HK-2 (cell line): ENCODE data around the gene LAGE3.

ENCODE experiments used
- DNase-seq: peaks from one replicate; pipeline ENCODE4 v3.0.0-alpha.2; 2018; ENCODE audit not compliant: unreplicated experiment

Gene LAGE3

GRCh38 chrX:154458116-154458953, 20.7 kb downstream of the LAGE3 start, which contains the start of gene PLXNA3:
TSS of gene PLXNA3 (plus strand) at chrX:154458281. CDS start at chrX:154460184, 1,903 bp downstream.
- peak; percentile 57 for DNase-seq

GRCh38 chrX:154457491-154458115, 21.5 kb downstream of the LAGE3 start:
- DNase-seq, result peak; percentile 44

DNA sequence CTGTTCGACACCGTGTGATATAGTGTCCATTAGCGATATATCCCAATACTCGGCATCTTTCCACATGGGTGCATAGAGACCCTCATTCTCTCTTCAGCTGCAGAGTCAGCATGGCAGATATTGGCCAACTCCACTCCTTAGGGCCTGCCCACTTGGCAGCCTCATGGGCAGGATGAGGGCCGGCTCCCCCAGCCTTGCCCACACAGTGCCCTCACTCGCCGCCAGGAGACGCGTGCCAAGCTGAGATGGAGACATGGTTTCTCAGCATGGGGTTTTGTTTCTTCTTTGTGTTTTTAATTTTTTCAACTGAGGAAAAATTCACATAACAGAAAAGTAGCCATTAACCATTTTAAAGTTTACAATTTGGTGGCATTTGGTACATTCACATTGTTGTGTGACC, 26.3 kb downstream of the LAGE3 start:
- DNase-seq, result no peak

GRCh38 chrX:154450312-154450711, 28.8 kb downstream of the LAGE3 start:
- no peak for DNase-seq

DNA sequence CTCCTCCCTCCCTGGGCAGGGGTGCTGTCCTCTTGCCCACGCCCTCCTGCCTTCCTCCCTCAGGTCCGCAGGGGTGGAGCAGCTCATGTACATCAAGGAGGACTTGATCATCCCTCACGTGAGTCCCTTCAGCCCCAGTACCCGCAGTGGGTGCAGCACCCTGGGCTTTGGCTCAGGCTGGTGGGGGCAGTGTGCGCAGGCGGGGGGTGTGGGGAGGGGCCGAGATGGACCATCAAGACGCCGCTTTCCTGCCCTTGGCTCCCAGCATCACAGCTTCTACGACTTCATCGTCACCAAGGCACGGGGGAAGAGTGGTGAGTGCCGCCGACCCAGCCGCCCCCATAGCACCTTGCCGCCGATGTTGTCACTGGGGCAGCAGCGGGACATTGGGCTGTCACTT, 29.5 kb downstream of the LAGE3 start:
- DNase-seq, result no peak

DNA sequence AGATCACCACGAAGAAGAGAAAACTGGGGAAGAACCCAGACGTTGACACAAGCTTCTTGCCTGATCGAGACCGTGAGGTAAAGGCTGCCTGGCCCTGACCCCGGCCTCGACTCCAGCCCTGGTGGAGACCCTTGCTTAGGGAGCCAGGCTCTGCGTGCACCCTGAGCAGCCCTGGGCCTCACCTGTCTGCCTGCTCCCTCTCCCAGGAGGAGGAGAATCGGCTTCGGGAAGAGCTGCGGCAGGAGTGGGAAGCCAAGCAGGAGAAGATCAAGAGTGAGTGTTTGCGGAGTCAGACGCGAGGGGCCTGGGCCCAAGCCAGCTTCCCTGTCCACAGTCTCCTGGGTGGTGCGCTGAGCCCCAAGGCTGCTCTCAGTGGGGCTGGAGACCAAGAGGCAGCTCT, 30.6 kb downstream of the LAGE3 start:
- DNase-seq, result no peak

GRCh38 chrX:154446430-154446829, 32.7 kb downstream of the LAGE3 start:
- no peak for DNase-seq

GRCh38 chrX:154445776-154446175, 33.3 kb downstream of the LAGE3 start:
- DNase-seq, result no peak

DNA sequence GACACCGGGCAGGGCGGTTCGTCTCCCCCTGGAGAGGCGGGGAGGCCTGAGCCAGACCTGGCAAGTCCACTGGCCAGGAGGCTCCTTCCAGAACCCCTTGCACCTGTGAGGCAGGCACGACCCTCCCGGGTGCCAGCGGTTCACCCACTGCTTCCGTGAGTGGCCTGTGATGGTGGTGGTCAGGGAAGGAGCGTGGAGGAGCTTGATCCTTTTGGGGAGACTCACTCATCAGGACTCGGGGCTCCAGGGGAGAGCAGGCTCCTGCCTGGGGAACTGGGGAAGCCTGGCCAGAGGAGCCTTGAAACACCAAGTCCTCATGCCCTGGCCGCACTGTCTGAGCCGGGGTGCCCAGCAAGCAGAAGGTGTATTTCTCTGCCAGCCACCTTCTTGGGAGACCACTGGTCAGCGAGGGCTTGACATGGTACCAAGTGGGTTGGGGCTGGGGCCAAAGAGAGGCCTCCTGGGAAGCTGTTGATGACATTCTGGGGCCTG, 34.3 kb downstream of the LAGE3 start:
- no peak for DNase-seq

DNA sequence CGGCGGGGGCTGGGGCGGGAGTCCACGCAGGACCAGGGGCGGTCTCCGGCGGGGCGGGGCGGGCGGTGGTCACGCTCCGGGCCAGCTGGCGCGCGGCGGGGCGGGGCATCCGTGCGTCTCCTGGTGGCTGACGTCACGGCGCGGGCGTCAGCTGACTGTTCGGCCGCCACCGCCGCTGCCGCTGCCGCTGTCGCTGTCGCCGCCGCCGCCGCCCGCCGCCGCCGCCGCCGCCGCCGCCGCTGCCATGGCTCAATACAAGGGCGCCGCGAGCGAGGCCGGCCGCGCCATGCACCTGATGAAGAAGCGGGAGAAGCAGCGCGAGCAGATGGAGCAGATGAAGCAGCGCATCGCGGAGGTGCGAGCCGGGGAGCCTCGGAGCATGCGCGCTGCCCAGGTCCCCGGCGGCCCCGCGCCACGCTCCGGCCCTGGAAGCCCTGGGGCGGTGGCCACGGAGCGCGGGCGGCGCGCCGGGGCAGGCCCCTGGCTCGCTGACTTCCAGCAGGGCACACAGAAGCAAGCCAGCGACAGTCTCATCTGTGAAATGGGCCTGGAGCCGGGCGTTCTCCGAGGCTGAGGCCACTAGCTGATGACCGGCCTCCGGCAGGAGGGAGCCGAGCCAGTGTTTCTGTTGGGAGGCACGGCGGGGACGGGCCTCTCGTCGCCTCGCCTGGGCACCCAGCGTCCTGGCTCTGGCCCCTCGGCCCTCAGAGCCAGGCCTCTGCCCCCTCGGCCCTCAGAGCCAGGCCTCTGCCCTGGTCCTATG, 34.9 kb downstream of the LAGE3 start, which contains the start of gene FAM50A:
Gene FAM50A, plus strand, starts transcription at position 150 of the 763 bp plus-strand sequence. Its CDS starts 95 bp downstream, at position 245.
- DNase-seq, result peak; percentile 68

GRCh38 chrX:154443479-154443910, 35.6 kb downstream of the LAGE3 start:
- DNase-seq, result no peak

DNA sequence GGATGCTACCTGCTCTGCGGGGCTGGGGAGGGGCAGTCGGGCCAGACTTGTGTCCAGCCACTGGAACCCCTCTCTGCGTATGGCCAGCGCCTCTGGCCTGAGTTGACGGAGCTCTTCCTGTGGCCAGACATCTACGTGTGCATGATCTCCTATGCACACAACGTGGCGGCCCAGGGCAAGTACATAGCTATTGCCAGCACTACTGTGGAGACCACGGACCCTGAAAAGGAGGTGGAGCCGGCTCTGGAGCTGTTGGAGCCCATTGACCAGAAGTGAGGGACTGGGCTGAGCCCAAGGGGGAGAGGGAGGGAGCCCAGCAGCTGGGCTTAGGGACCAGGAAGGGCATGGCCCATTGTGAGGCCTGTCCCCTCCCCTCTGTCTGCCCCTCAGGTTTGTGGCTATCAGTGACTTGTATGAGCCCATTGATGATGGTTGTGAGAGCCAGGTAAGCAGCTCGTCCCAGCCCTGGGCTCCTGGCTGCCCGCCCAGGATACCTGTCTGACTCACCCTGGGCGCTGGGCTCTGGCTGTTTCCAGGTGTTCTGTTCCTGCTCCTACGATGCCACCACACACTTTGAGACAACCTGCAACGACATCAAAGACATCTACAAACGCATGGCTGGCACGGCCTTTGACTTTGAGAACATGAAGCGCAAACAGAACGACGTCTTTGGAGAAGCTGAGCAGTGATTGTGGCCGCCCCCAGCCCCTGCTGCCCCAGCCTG, 36.9 kb downstream of the LAGE3 start:
- no peak for DNase-seq

GRCh38 chrX:154441564-154441963, 37.5 kb downstream of the LAGE3 start:
- no peak for DNase-seq

DNA sequence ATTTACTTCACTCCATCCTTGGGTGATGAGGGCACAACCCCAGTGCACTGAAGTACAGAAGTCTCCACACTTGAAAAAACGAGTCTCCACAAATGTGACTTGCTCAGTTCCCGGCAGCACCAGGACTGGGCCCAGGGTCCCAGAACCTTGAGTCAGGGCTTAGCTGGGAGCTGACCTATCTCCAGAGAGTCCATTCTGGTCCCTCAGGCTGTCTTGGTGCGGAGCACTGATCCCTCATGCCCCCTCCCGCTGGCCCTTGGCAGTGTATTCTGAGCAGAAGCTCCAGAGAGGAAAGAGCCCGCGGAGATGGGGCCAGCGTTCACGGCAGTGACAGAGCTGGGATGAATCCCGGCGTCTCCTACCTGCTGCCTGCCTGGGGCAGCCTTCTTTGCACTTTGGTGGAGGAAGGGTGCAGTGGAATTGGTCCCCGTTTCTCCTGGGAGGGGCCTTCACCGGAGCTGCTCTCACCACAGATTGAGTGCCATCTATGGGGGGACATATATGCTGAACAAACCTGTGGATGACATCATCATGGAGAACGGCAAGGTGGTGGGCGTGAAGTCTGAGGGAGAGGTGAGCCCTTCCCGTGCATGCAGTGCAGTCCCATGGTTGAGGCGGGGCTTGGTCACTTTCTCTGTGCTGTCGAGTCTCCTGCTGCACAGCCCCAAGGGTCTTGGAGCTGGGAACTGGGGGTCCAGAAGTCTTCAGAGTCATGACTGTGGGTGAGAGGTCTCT, 38.3 kb downstream of the LAGE3 start:
- DNase-seq, result no peak

DNA sequence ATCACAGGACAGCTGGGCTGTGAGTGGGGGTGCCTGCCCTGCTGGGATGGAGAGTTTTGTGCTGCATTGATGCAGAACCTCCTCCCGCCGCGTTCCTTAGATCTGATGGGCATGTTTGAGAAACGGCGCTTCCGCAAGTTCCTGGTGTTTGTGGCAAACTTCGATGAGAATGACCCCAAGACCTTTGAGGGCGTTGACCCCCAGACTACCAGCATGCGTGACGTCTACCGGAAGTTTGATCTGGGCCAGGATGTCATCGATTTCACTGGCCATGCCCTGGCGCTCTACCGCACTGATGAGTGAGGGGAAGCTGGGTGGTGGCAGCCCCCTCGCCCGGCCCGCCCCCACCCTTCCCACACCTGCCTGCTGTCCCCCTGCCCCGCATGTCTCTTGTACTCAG, 39.2 kb downstream of the LAGE3 start:
- no peak for DNase-seq

DNA sequence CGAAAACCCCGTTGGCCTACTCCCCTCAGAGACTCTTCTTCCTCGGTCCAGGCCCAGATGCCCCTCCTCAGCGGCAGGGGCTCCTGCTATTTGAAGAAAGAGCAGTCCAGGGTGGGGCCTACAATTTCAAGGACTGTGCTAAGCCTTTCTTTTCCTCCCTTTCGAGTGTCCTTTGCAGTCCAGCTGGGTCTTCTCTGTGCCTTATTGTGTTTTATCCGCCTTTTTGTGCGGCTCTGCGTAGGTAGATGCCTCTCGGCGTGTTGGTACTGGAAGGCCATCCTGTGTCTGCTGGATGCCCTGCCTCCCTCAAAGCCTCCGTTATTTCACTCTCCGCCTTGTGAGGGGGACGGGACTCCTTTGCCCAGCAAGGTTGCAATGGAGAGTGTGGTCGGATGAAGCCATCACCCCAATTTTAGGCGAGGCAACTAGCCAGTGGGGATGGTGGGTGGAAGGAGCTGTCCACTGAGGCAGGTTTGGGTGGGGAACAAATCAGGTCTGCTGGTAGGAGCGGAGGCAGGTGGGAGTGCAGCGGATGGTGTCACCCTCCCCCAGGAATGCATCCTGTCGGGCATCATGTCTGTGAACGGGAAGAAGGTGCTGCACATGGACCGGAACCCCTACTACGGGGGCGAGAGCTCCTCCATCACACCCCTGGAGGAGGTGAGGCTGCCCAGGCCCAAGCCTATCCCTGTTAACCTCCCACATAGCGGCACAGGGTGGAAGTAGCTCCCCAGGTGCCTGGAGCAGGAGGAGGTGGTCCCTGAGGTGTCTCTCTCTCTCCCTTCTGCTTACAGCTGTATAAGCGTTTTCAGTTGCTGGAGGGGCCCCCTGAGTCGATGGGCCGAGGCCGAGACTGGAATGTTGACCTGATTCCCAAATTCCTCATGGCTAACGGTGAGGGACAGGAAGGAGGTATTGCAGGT, 40.8 kb downstream of the LAGE3 start:
- no peak for DNase-seq

DNA sequence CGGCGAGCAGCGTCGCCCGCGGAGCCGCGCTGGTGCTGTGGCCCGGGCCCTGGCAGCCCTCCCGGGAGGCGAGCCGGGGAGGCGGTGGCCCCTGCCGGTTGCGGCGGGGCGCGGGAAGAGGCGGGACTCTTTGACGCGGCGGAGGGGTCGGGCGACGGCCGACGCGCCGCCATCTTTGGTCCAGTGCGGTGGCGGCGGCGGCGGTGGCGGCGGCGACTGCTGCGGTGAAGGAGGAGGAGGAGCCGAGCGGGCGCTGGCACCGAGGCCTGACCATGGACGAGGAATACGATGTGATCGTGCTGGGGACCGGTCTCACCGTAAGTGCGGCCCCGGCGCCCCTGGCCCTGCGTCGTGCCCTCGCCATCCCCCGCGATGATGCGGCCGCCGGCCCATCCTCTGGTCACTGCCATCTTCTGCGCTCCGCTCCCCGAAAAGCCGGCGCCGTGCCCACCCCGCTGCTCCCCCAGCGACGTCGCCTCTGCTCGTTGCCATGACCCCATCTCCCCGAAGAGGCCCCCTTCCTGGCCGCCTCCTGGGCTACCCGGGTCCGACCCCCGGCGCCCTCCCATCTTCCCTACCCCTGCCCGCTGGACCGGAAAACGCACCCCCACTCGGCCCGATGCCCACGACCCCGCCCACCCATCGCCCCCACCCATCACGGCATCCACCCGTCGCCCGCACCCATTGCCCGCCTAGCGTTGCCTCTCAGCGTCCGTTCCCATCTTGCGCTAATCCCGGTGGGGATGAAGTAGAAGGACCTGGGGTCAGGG, 41.9 kb downstream of the LAGE3 start, which contains the start of gene GDI1:
Gene GDI1, plus strand, starts transcription at position 172 of the 770 bp plus-strand sequence. Its CDS starts 101 bp downstream, at position 273.
- DNase-seq, result peak; percentile 51

GRCh38 chrX:154436374-154436982, 42.6 kb downstream of the LAGE3 start:
- DNase-seq, result no peak
